Inflammatory macrophage treated with lipopolysaccharide for 1 hour (primary cell): ENCODE measurements around the gene RBMS2.
"Not testable (repeated sequence)": the region's sequence is repeated elsewhere in the genome, so short reads cannot be mapped to it uniquely, and the experiment has no call there.

ENCODE experiments used
- DNase-seq, 2 donors: peaks; one replicate each; pipeline ENCODE4 v3.0.0-alpha.2; 2020 to 2022

Gene RBMS2

GRCh38 chr12:56518570-56518969 is 3.0 kb upstream of the RBMS2 start:
- DNase-seq = peak; percentile 17 to 38

- no peak for DNase-seq
These were observed 1.6 kb upstream of the RBMS2 start for GRCh38 chr12:56520048-56520447.

GRCh38 chr12:56520506-56520905 is 1.1 kb upstream of the RBMS2 start:
- DNase-seq = peak; percentile 13 to 39

GRCh38 chr12:56521209-56521589 is 421 bp upstream of the RBMS2 start:
- peak; percentile 22 to 23 for DNase-seq

- no peak for DNase-seq
These were observed 982 bp downstream of the RBMS2 start for GRCh38 chr12:56522411-56523193.

GRCh38 chr12:56528846-56529245 is 7.2 kb downstream of the RBMS2 start:
- DNase-seq = no peak

- DNase-seq = no peak
These were observed 8.0 kb downstream of the RBMS2 start for GRCh38 chr12:56529656-56530055.

GRCh38 chr12:56530390-56531055 is 8.9 kb downstream of the RBMS2 start:
- DNase-seq = no peak

- DNase-seq = peak; percentile 12 to 14
These were observed 15.9 kb downstream of the RBMS2 start for GRCh38 chr12:56537546-56537945.

- DNase-seq = no peak
These were observed 20.0 kb downstream of the RBMS2 start for GRCh38 chr12:56541631-56542030.

- no peak for DNase-seq
These were observed 20.5 kb downstream of the RBMS2 start for GRCh38 chr12:56542164-56542563.

- DNase-seq = no peak
These were observed 23.5 kb downstream of the RBMS2 start for GRCh38 chr12:56545023-56545604.

GRCh38 chr12:56546680-56547079 is 25.1 kb downstream of the RBMS2 start:
- no peak for DNase-seq

- no peak for DNase-seq
These were observed 29.4 kb downstream of the RBMS2 start for GRCh38 chr12:56551070-56551469.

GRCh38 chr12:56565510-56566101 is 44.0 kb downstream of the RBMS2 start:
- peak; percentile 36 to 38 for DNase-seq

GRCh38 chr12:56568146-56568545 is 46.5 kb downstream of the RBMS2 start:
- no peak for DNase-seq

- no peak for DNase-seq
These were observed 49.5 kb downstream of the RBMS2 start for GRCh38 chr12:56571121-56571520.

GRCh38 chr12:56572288-56572687 is 50.7 kb downstream of the RBMS2 start:
- no peak for DNase-seq

- DNase-seq = peak; percentile 33 to 49
These were observed 52.6 kb downstream of the RBMS2 start for GRCh38 chr12:56574210-56574609.

- not testable (repeated sequence) for DNase-seq
These were observed 55.6 kb downstream of the RBMS2 start for GRCh38 chr12:56577248-56577647.

GRCh38 chr12:56578983-56579546 is 57.4 kb downstream of the RBMS2 start:
- no peak for DNase-seq

- no peak for DNase-seq
These were observed 60.0 kb downstream of the RBMS2 start for GRCh38 chr12:56581418-56582145.

GRCh38 chr12:56585098-56585497 is 63.5 kb downstream of the RBMS2 start:
- no peak for DNase-seq
